ENCODE measurements around the gene SASH1. TPM values are rescaled to one million over a fixed set of nuclear protein-coding genes. Genes with fewer than 3 reads are reported as not detected.

Gene SASH1
- total RNA-seq, 1 experiment from 2014 or later, result 33.2 TPM

DNA sequence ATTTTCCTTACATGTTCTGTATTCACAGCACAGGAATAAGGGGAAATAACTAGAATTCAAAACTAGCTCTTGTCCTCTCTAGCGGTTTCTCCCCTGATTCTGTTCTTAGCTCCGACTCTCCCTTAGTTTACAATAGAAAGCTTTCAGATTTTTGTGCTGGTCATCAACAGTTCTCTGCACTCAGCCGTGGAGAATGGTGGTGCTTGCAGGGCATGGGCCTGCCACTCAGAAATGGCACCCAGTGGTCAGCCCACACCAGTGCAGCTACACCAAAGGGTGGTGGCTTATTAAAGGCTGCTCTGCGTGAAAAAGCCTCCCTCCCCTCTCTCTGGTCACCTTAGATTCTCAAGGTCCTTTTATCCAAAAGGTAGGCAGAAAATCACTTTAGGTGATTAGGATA, 123.5 kb downstream of the SASH1 start:
- no peaks in the 10 kb centered on the region for H3K79me1 ChIP-seq (ENCODE audit: insufficient read depth, low read depth, low read length, poor library complexity, severe bottlenecking)
- H3K9ac ChIP-seq (ENCODE audit: extremely low read depth, insufficient read length, low read length), result no peak overlapping the region
- H3K4me2 ChIP-seq (ENCODE audit: insufficient read depth, insufficient read length, low read length), result no peak overlapping the region
- H2AFZ ChIP-seq (ENCODE audit: low read length), result no peak overlapping the region
- peaks cover 6% of the 10 kb centered on the region; the same call in 1 of the 2 replicates for H3K4me1 ChIP-seq (ENCODE audit: insufficient read depth, low read length)
- no peaks in the 10 kb centered on the region for H3K36me3 Mint-ChIP-seq (ENCODE audit: insufficient read depth in 1 of 3, low read depth in 3 of 3)
- H4K20me1 ChIP-seq (ENCODE audit: control insufficient read depth, insufficient read depth, insufficient read length), result no peaks in the 10 kb centered on the region
- H3K4me3 Mint-ChIP-seq, result no peak overlapping the region
- no peak overlapping the region for H3K4ac ChIP-seq (ENCODE audit: low read depth, low read length)
- no peak overlapping the region for H4K8ac ChIP-seq (replicated peaks; ENCODE audit: insufficient read length, low read depth, low read length)
- H4K91ac ChIP-seq (ENCODE audit: insufficient read length, low read depth, low read length), result no peak overlapping the region
- no peak overlapping the region for H2AK5ac ChIP-seq (ENCODE audit: insufficient read length, low read length)
- no peak overlapping the region for H2BK12ac ChIP-seq (ENCODE audit: insufficient read length, low read depth, low read length)
- no peak overlapping the region for H4K5ac ChIP-seq (ENCODE audit: insufficient read length, low read depth, low read length)
- no peak overlapping the region for H3K27ac ChIP-seq (ENCODE audit: insufficient read length, low read depth, low read length)
- H3K27ac Mint-ChIP-seq, result peak overlapping the region in 1 of 3 experiments; percentile 16; a peak in 2 of 7 replicates
- no peak overlapping the region for H3K56ac ChIP-seq (ENCODE audit: insufficient read length, low read depth, low read length)
- no peaks in the 10 kb centered on the region for H3K27me3 Mint-ChIP-seq (ENCODE audit: low read depth)
- H3T11ph ChIP-seq (ENCODE audit: low read length), result no peak overlapping the region
- H2BK15ac ChIP-seq (ENCODE audit: low read depth, low read length), result no peak overlapping the region
- peaks cover 29 to 33% of the 10 kb centered on the region in 2 experiments for H3K4me1 Mint-ChIP-seq
- TF ChIP-seq, protein P1, sequence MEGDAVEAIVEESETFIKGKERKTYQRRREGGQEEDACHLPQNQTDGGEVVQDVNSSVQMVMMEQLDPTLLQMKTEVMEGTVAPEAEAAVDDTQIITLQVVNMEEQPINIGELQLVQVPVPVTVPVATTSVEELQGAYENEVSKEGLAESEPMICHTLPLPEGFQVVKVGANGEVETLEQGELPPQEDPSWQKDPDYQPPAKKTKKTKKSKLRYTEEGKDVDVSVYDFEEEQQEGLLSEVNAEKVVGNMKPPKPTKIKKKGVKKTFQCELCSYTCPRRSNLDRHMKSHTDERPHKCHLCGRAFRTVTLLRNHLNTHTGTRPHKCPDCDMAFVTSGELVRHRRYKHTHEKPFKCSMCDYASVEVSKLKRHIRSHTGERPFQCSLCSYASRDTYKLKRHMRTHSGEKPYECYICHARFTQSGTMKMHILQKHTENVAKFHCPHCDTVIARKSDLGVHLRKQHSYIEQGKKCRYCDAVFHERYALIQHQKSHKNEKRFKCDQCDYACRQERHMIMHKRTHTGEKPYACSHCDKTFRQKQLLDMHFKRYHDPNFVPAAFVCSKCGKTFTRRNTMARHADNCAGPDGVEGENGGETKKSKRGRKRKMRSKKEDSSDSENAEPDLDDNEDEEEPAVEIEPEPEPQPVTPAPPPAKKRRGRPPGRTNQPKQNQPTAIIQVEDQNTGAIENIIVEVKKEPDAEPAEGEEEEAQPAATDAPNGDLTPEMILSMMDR (conservative IDR thresholded peaks at IDR 0.05), result no peak
- no peak overlapping the region for H2BK5ac ChIP-seq (ENCODE audit: insufficient read length, low read length)
- no peaks in the 10 kb centered on the region for H3K9me3 Mint-ChIP-seq
- no peak overlapping the region for H3K14ac ChIP-seq (ENCODE audit: insufficient read depth, low read length)
- no peak for DNase-seq
- H3K9me3 ChIP-seq (ENCODE audit: control insufficient read depth, low read depth, low read length), result no peaks in the 10 kb centered on the region
- H3K18ac ChIP-seq (ENCODE audit: insufficient read length, low read depth, low read length), result no peak overlapping the region
- H3K79me2 ChIP-seq (ENCODE audit: insufficient read depth, low read length), result no peaks in the 10 kb centered on the region
- H3K23me2 ChIP-seq (ENCODE audit: insufficient read length, low read depth, low read length, poor library complexity, severe bottlenecking), result peaks cover 2% of the 10 kb centered on the region
- no peak overlapping the region for H2BK120ac ChIP-seq (ENCODE audit: low read depth, low read length, poor library complexity, severe bottlenecking)
- WGBS (ENCODE audit: extremely low coverage, insufficient read length, low lambda C conversion rate), result no CpG with 5 or more reads among the region's 4 CpGs
- H2BK20ac ChIP-seq (ENCODE audit: low read depth, low read length, poor library complexity, severe bottlenecking), result no peak overlapping the region
- H3K23ac ChIP-seq (ENCODE audit: insufficient read length, low read depth, low read length), result no peak overlapping the region
- H3K27me3 ChIP-seq (ENCODE audit: insufficient read depth, low read length), result no peaks in the 10 kb centered on the region
